GM12878 (cell line): ENCODE measurements around the gene ZBTB3. TPM values are rescaled to one million over a fixed set of nuclear protein-coding genes. Genes with fewer than 3 reads are reported as not detected.
"Not testable (repeated sequence)": the region's sequence is repeated elsewhere in the genome, so short reads cannot be mapped to it uniquely, and the experiment has no call there.

ENCODE experiments used
- ATAC-seq: fragments of 200-7000 bp; cut with Tn5 transposase; 3 replicates; pipeline ENCODE4 v1.9.1; 2020; ENCODE audit warnings: mild to moderate bottlenecking, moderate library complexity
- BruUV-seq: library from RNA; stranded (reverse); fragments of 400-500 nt; replicated peaks from 2 replicates; lab custom pipeline; 2021; lab: Mats Ljungman, UMichigan
- CTCF ChIA-PET: fragments of 300-600 bp; sonication (Branson Sonifier 250); formaldehyde crosslinking; extraction: SDS; loops from one replicate; lab custom pipeline; 2021; ENCODE audit warnings: inconsistent platforms; lab: Yijun Ruan, JAX
- POLR2A ChIA-PET: fragments of 350-600 bp; formaldehyde crosslinking; extraction: SDS; loops from one replicate; lab custom pipeline; 2021; ENCODE audit warnings: inconsistent platforms; lab: Charles Lee
- RAD21 ChIA-PET: fragments of 300-600 bp; sonication (Branson Sonifier 250); formaldehyde crosslinking; loops from one replicate; lab custom pipeline; 2023; ENCODE audit warnings: antibody characterized with exemption; ENCODE audit not compliant: unreplicated experiment; lab: Charles Lee
- SMC1A ChIA-PET: fragments of 300-600 bp; sonication (Branson Sonifier 250); formaldehyde crosslinking; loops from one replicate; lab custom pipeline; 2023; ENCODE audit not compliant: unreplicated experiment, uncharacterized antibody; lab: Charles Lee
- DNase-seq: peaks from one replicate; pipeline ENCODE4 v3.0.0-alpha.2; 2011; ENCODE audit warnings: low read depth, low spot score
- FAIRE-seq: peaks from 3 replicates; lab custom pipeline; 2011; peaks lifted over from hg19 to GRCh38; lab: Jason Lieb, UNC
- H2AFZ ChIP-seq: 2 replicates; pipeline ENCODE4 v1.6.0; 2011; ENCODE audit warnings: low read depth, low read length, control low read depth; ENCODE audit not compliant: control insufficient read depth
- H3K27ac ChIP-seq: 2 replicates; pipeline ENCODE4 v1.5.1; 2011; ENCODE audit warnings: control low read depth; ENCODE audit not compliant: control insufficient read depth, insufficient read depth
- H3K27me3 ChIP-seq, 2 experiments: replicated peaks in 1 of 2; 2 replicates each; pipeline versions ENCODE4 v1.6.0 to v1.6.1; 2011; ENCODE audit warnings: low read length in 1 of 2; ENCODE audit not compliant: control insufficient read depth in 2 of 2, insufficient read depth in 2 of 2
- H3K36me3 ChIP-seq, 2 experiments: 2 replicates each; pipeline ENCODE4 v1.5.1; 2011; ENCODE audit warnings: low read length in 1 of 2; ENCODE audit not compliant: control insufficient read depth in 2 of 2, insufficient read depth in 2 of 2
- H3K4me1 ChIP-seq: 2 replicates; pipeline ENCODE4 v1.6.1; 2011; ENCODE audit warnings: mild to moderate bottlenecking, low read length, moderate library complexity, mixed read lengths; ENCODE audit not compliant: control insufficient read depth, insufficient read depth
- H3K4me2 ChIP-seq: 2 replicates; pipeline ENCODE4 v1.6.0; 2011; ENCODE audit warnings: control low read depth; ENCODE audit not compliant: control insufficient read depth, insufficient read depth
- H3K4me3 ChIP-seq: fragments of 200-600 bp; sonication (generic); 2 replicates; pipeline ENCODE4 v1.5.1; 2016
- H3K79me2 ChIP-seq: 2 replicates; pipeline ENCODE4 v1.6.0; 2011; ENCODE audit warnings: low read length; ENCODE audit not compliant: control insufficient read depth, insufficient read depth
- H3K9ac ChIP-seq: 2 replicates; pipeline ENCODE4 v1.8.0; 2011; ENCODE audit warnings: low read length, control low read depth, mixed read lengths; ENCODE audit not compliant: control insufficient read depth, insufficient read depth
- H3K9me3 ChIP-seq: replicated peaks from 3 replicates; pipeline ENCODE4 v1.5.1; 2011; ENCODE audit warnings: mild to moderate bottlenecking, low read length; ENCODE audit not compliant: control insufficient read depth, insufficient read depth
- H4K20me1 ChIP-seq: 2 replicates; pipeline ENCODE4 v1.6.0; 2011; ENCODE audit not compliant: control insufficient read depth, insufficient read depth
- FOXK2 ChIP-seq: fragments of 450-650 bp; IDR thresholded peaks from 2 replicates; pipeline ENCODE4 v1.6.1; 2017; ENCODE audit warnings: mild to moderate bottlenecking, moderate library complexity
- NR2C1 ChIP-seq: fragments of 450-650 bp; IDR thresholded peaks from 2 replicates; pipeline ENCODE4 v1.6.1; 2017; ENCODE audit warnings: antibody characterized with exemption, mild to moderate bottlenecking, moderate library complexity
- NR2F1 ChIP-seq: fragments of 450-650 bp; conservative IDR thresholded peaks from 2 replicates; pipeline ENCODE4 v1.6.1; 2017; ENCODE audit warnings: mild to moderate bottlenecking
- POLR2A ChIP-seq: IDR thresholded peaks from 2 replicates; pipeline ENCODE4 v1.6.1; 2011; ENCODE audit warnings: low read depth, mild to moderate bottlenecking, low read length
- RCOR1 ChIP-seq: conservative IDR thresholded peaks from 2 replicates; pipeline ENCODE4 v1.6.1; 2012; ENCODE audit warnings: low read depth, low read length, improper control_type of control experiment
- RUNX3 ChIP-seq: IDR thresholded peaks from 2 replicates; pipeline ENCODE4 v1.6.1; 2012; ENCODE audit warnings: low read length, inconsistent platforms
- SP1 ChIP-seq: IDR thresholded peaks from one replicate; pipeline ENCODE4 v1.6.1; 2011; ENCODE audit warnings: low read depth, low read length
- TAF1 ChIP-seq: IDR thresholded peaks from 2 replicates; pipeline ENCODE4 v1.6.1; 2011; ENCODE audit warnings: mild to moderate bottlenecking, low read depth, low read length, borderline replicate concordance
- TARDBP ChIP-seq: IDR thresholded peaks from 2 replicates; pipeline ENCODE4 v1.6.1; 2016; ENCODE audit warnings: borderline replicate concordance
- ZBTB40 ChIP-seq: fragments of 450-650 bp; IDR thresholded peaks from 2 replicates; pipeline ENCODE4 v1.6.1; 2016; ENCODE audit warnings: mild to moderate bottlenecking, moderate library complexity, borderline replicate concordance
- WGBS: methylation state at CpG from one replicate; pipeline ENCODE4 v1.1.6; 2016; ENCODE audit warnings: low lambda C conversion rate; ENCODE audit not compliant: insufficient replicate concordance, insufficient coverage; ENCODE audit errors: missing lambda C conversion rate; 5-methylcytosine and 5-hydroxymethylcytosine counted together
- in situ Hi-C: fragments of 300-500 bp; cut with MboI; formaldehyde crosslinking; loops from 9 replicates; pipeline ENCODE4 v1.14.3; 2018; ENCODE audit warnings: mixed read lengths
- intact Hi-C: fragments of 100-400 bp; cut with micrococcal nuclease; formaldehyde crosslinking; loops from one replicate; pipeline ENCODE4 v1.14.2; 2022; ENCODE audit not compliant: unreplicated experiment
- polyA plus RNA-seq, 11 experiments: library from polyadenylated mRNA; depleted of rRNA in 4 of 11; unstranded in 6 of 11; stranded (reverse) in 5 of 11; fragments of >200 nt; fragmentation: Nextera tagmentation in 4 of 11; fragmentation: Illumina TruSeq in 1 of 11; extraction: Ambion mirVana in 4 of 11; extraction: Trizol in 1 of 11; gene quantifications; 1 replicate in 1 of 11; 2 replicates in 10 of 11; pipeline versions ENCODE4 v1.2.1 to v1.2.3, GENCODE V29; 2011 to 2016; ENCODE audit warnings: inconsistent platforms in 2 of 11, missing spikeins in 2 of 11, low read depth in 1 of 11
- total RNA-seq, 4 experiments: library from RNA; depleted of rRNA in 3 of 4; stranded (reverse); fragments of >200 nt in 3 of 4; fragmentation: Illumina TruSeq in 1 of 4; extraction: Trizol in 1 of 4; gene quantifications; 2 replicates each; pipeline versions ENCODE4 v1.2.1 to v1.2.3, GENCODE V29; 2013 to 2021

Gene ZBTB3
- total and polyA plus RNA-seq, 10 of the 15 experiments (the other 5 are each of a cell fraction or from before 2014, with no cell fraction given) = 1.4 to 7.7 (median 4.8) TPM

- Histone ChIP-seq H4K20me1 (peaks cover 11% of the 10 kb centered on the region; the same call in 1 of the 2 replicates), H3K79me2 (peaks cover 60% of the 10 kb centered on the region), H3K4me2 (peak overlapping the region; percentile 89), H3K36me3 (peaks cover under 1 to 13% of the 10 kb centered on the region in 2 experiments; a peak in 2 of 4 replicates), H3K9ac (0 out of 2 replicates have a peak overlapping the region, but pooled peaks have one; percentile 91), H3K4me3 (peak overlapping the region; percentile 90)
- RAD21 ChIA-PET = interaction anchor here (1.1 to 5.2 kb wide), 4 partner anchors 24 to 111 kb away, joined by 3 to 44 read pairs (median 5); partner anchors contain the start of genes LBHD1 and ZBTB3
- H3K4me1 ChIP-seq, FAIRE-seq, DNase-seq, intact Hi-C loops, in situ Hi-C loops, H3K27ac ChIP-seq, H2AFZ ChIP-seq, ATAC-seq, BruUV-seq, H3K9me3 ChIP-seq, H3K27me3 ChIP-seq: not testable (repeated sequence)
- POLR2A ChIA-PET = interaction anchor here (0.6 to 6.8 kb wide), 16 partner anchors 10 to 146 kb away, joined by 3 to 79 read pairs (median 5); partner anchors contain the start of genes BSCL2, GNG3, MTA2 and POLR2G
- CTCF ChIA-PET = interaction anchor here (1.0 to 5.4 kb wide), 7 partner anchors 24 to 306 kb away, joined by 3 to 34 read pairs (median 4); partner anchors contain the start of genes TAF6L, TMEM179B and ZBTB3
- 89% methylated on average over 14 of the region's 14 CpGs for WGBS
- SMC1A ChIA-PET = interaction anchor here (0.7 to 4.8 kb wide), 7 partner anchors 14 to 125 kb away, joined by 3 to 27 read pairs (median 6); partner anchors contain the start of gene ZBTB3
These were observed 23.9 kb downstream of the ZBTB3 start for GRCh38 chr11:62730076-62730475.

- H2AFZ ChIP-seq = peak within 1 kb of the TSS; percentile 96
- peak within 1 kb of the TSS; percentile 75 for H3K4me2 ChIP-seq
- peaks cover 74% of the 10 kb centered on the region for H3K79me2 ChIP-seq
- H4K20me1 ChIP-seq = peaks cover 11% of the 10 kb centered on the region; the same call in 1 of the 2 replicates
- in situ Hi-C loops (no loop called here), intact Hi-C loops (loop anchor here (1.0 to 5.0 kb wide), 3 partner anchors 44 to 126 kb away; partner anchors contain the start of genes MTA2 and TAF6L)
- WGBS = 1% methylated on average over 29 of the region's 29 CpGs
- H3K4me3 ChIP-seq = peak within 1 kb of the TSS; percentile 100
- H3K27ac ChIP-seq = peak within 1 kb of the TSS; percentile 94
- POLR2A ChIA-PET = interaction anchor here (1.0 to 6.8 kb wide), 27 partner anchors 8 to 1479 kb away, joined by 3 to 79 read pairs (median 8); partner anchors contain the start of genes BSCL2, C11orf98, CSKMT and EEF1G
- peak; percentile 56 for DNase-seq
- peak within 1 kb of the TSS; percentile 91 for H3K9ac ChIP-seq
- RAD21 ChIA-PET = interaction anchor here (0.7 to 5.2 kb wide), 18 partner anchors 21 to 481 kb away, joined by 3 to 44 read pairs (median 5); partner anchors contain the start of genes C11orf98, CSKMT, LBHD1 and POLR2G
- peak; percentile 56 for ATAC-seq
- SMC1A ChIA-PET = interaction anchor here (0.9 to 4.8 kb wide), 14 partner anchors 14 to 388 kb away, joined by 3 to 27 read pairs (median 4); partner anchors contain the start of genes BSCL2, GANAB, GNG3 and INTS5
- H3K4me1 ChIP-seq = no peaks in the 10 kb centered on the region; the same call in 1 of the 2 replicates
- peaks cover 1 to 20% of the 10 kb centered on the region in 2 experiments; a peak in 3 of 4 replicates for H3K36me3 ChIP-seq
- no peaks in the 10 kb centered on the region; the same call in 2 of the 3 replicates for H3K9me3 ChIP-seq
- BruUV-seq = TSS peak; percentile 92
- CTCF ChIA-PET = interaction anchor here (0.6 to 5.4 kb wide), 14 partner anchors 16 to 304 kb away, joined by 3 to 34 read pairs (median 5); partner anchors contain the start of genes TAF6L, TMEM179B and ZBTB3
- H3K27me3 ChIP-seq = no peaks in the 10 kb centered on the region
- FAIRE-seq = peak; percentile 61
- TF ChIP-seq RCOR1 = 0 out of 2 replicates have a peak, but pooled peaks have one; percentile 29
- no peak for TF ChIP-seq NR2F1
- TF ChIP-seq NR2C1 = peak; percentile 98
- TF ChIP-seq POLR2A = peak; percentile 74
- peak; percentile 92 for TF ChIP-seq RUNX3
- TF ChIP-seq TARDBP = no peak
- TF ChIP-seq SP1 = no peak
- peak; percentile 93 for TF ChIP-seq ZBTB40
- TF ChIP-seq TAF1 = peak; percentile 77; the same call in 1 of the 2 replicates
- peak; percentile 39; the same call in 1 of the 2 replicates for TF ChIP-seq FOXK2
These were observed 25.6 kb downstream of the ZBTB3 start, which contains the start of gene TTC9C for GRCh38 chr11:62728171-62728988. TSS of gene TTC9C (plus strand) at chr11:62728486. CDS start at chr11:62728849, 363 bp downstream.
